Psoas muscle (tissue), 8 donors: ENCODE measurements around the gene PRDX1. TPM values are rescaled to one million over a fixed set of nuclear protein-coding genes. Genes with fewer than 3 reads are reported as not detected.
A peak's percentile ranks its signal among the peaks of the same experiment; 100 is the strongest.
"Not testable (repeated sequence)": the region's sequence is repeated elsewhere in the genome, so short reads cannot be mapped to it uniquely, and the experiment has no call there.

ENCODE experiments used
- ATAC-seq, 4 donors: fragments of 200-7000 bp; cut with Tn5 transposase; one replicate each; pipeline ENCODE4 v1.9.1; 2020; ENCODE audit warnings: moderate library complexity in 3 of 4, mild to moderate bottlenecking in 2 of 4
- DNase-seq, 2 donors: peaks; one replicate each; pipeline ENCODE4 v3.0.0-alpha.2; 2020
- H3K27ac ChIP-seq: fragments of 200-600 bp; one replicate; pipeline ENCODE4 v1.8.0; 2022
- H3K27me3 ChIP-seq, 3 donors: fragments of 200-600 bp in 1 of 3; one replicate each; pipeline versions ENCODE4 v1.6.1 to v1.8.0; 2013 to 2022; ENCODE audit warnings: low read length in 2 of 3, mild to moderate bottlenecking in 2 of 3, moderate library complexity in 1 of 3; ENCODE audit not compliant: insufficient read depth in 3 of 3
- H3K36me3 ChIP-seq, 2 donors: fragments of 200-600 bp in 1 of 2; one replicate each; pipeline versions ENCODE4 v1.6.1 to v1.8.0; 2013 to 2022; ENCODE audit warnings: low read depth in 1 of 2, mild to moderate bottlenecking in 1 of 2, moderate library complexity in 1 of 2; ENCODE audit not compliant: insufficient read depth in 1 of 2
- H3K4me1 ChIP-seq: fragments of 200-600 bp; one replicate; pipeline ENCODE4 v1.8.0; 2022
- H3K4me3 ChIP-seq: fragments of 200-600 bp; one replicate; pipeline ENCODE4 v1.8.0; 2022; ENCODE audit warnings: mild to moderate bottlenecking
- H3K9me3 ChIP-seq: fragments of 200-600 bp; one replicate; pipeline ENCODE4 v1.8.0; 2022
- CTCF ChIP-seq: fragments of 200-600 bp; IDR thresholded peaks from one replicate; pipeline ENCODE4 v1.8.0; 2022; ENCODE audit warnings: antibody characterized with exemption
- WGBS, 3 donors: extraction: QIAGEN DNeasy Blood & Tissue Kit; methylation state at CpG; one replicate each; pipeline versions ENCODE4 v1.1.6 to v1.1.7; 2013; 5-methylcytosine and 5-hydroxymethylcytosine counted together
- intact Hi-C, 2 donors: fragments of 100-400 bp; cut with DNase I; formaldehyde crosslinking; loops; one replicate each; pipeline versions ENCODE4 v1.11.0 to v1.14.2; 2022
- polyA plus RNA-seq, 3 donors: library from polyadenylated mRNA; stranded (reverse); fragments of 200-250 nt; gene quantifications; one replicate each; pipeline ENCODE4 v1.2.3, GENCODE V29; 2013
- total RNA-seq, 4 donors: library from RNA; stranded (reverse); fragmentation: NEBNext Ultra II Directional in 2 of 4; extraction: Animal tissue kit (Norgen Biotek cat#: 25700) in 2 of 4; gene quantifications; one replicate each; pipeline versions ENCODE4 v1.2.1 to v1.2.4, GENCODE V29; 2021 to 2023
- donor health status: healthy with polysubstance abuse.
- donor health status: DM: no; HTN: no; CAD: no; lungs with moderate emphysema.
- donor health status: Bipolar disorder and iron deficiency.
- donor health status: healthy.
- donor health status: DM: yes; HTN: yes; CAD: no.
- donor health status: DM: no; HTN: no; CAD: no.
- donor health status: DM: no; HTN: no; CAD: no.
- donor health status: DM: yes; HTN: yes; CAD: no.

PRDX1 gene
- total and polyA plus RNA-seq, 7 donors, result 354 to 1,179 (median 524) TPM

GRCh38 chr1:45522324-45523104 lies 830 bp upstream of the PRDX1 start:
- Histone ChIP-seq H3K27ac (peak overlapping the region; percentile 95), H3K4me3 (peak overlapping the region; percentile 89), H3K27me3 (no peaks in the 10 kb centered on the region), H3K36me3 (peaks cover 2 to 12% of the 10 kb centered on the region in 2 donors), H3K4me1 (peaks cover 14% of the 10 kb centered on the region), H3K9me3 (no peaks in the 10 kb centered on the region)
- DNase-seq, result no peak
- ATAC-seq, result peak in 1 of 4 donors; percentile 1
- TF ChIP-seq CTCF, result no peak
- intact Hi-C loops, result no loop called here
- WGBS, 3 donors, result 83 to 86% (median 83%) methylated on average over 21 of the region's 21 CpGs

GRCh38 chr1:45519774-45520173 lies 1.9 kb downstream of the PRDX1 start:
- H3K27me3 ChIP-seq, H3K27ac ChIP-seq, H3K9me3 ChIP-seq, ATAC-seq, intact Hi-C loops, DNase-seq: not testable (repeated sequence)
- peaks cover 17% of the 10 kb centered on the region for H3K4me1 ChIP-seq
- peak overlapping the region; percentile 89 for H3K4me3 ChIP-seq
- WGBS, 3 donors, result 78 to 90% (median 85%) methylated on average over 16 of the region's 16 CpGs
- H3K36me3 ChIP-seq, result peaks cover 14 to 40% of the 10 kb centered on the region in 2 donors

- Histone ChIP-seq H3K9me3 (no peaks in the 10 kb centered on the region), H3K36me3 (peaks cover 22 to 48% of the 10 kb centered on the region in 2 donors), H3K27ac (peak overlapping the region; percentile 14), H3K4me1 (peaks cover 17% of the 10 kb centered on the region), H3K27me3 (no peaks in the 10 kb centered on the region), H3K4me3 (peak overlapping the region; percentile 89)
- intact Hi-C loops, result no loop called here
- DNase-seq, result no peak
- WGBS, 3 donors, result 3 to 11% (median 7%) methylated on average over 1 of the region's 1 CpG
- TF ChIP-seq CTCF, result no peak
- no peak for ATAC-seq
Measured at GRCh38 chr1:45518910-45519309, 2.8 kb downstream of the PRDX1 start.

- Histone ChIP-seq H3K4me3 (peak overlapping the region; percentile 89), H3K27ac (peak overlapping the region; percentile 14), H3K4me1 (peaks cover 17% of the 10 kb centered on the region), H3K36me3 (peaks cover 27 to 54% of the 10 kb centered on the region in 2 donors)
- H3K9me3 ChIP-seq, DNase-seq, H3K27me3 ChIP-seq, intact Hi-C loops, ATAC-seq: not testable (repeated sequence)
- 74 to 91% (median 90%) methylated on average over 4 of the region's 4 CpGs for WGBS, 3 donors
Measured at GRCh38 chr1:45518366-45518765, 3.3 kb downstream of the PRDX1 start.

GRCh38 chr1:45516465-45516864 lies 5.2 kb downstream of the PRDX1 start:
- no peak for TF ChIP-seq CTCF
- no peak for DNase-seq
- Histone ChIP-seq H3K27me3 (no peaks in the 10 kb centered on the region), H3K4me1 (peaks cover 17% of the 10 kb centered on the region), H3K36me3 (peaks cover 32 to 73% of the 10 kb centered on the region in 2 donors), H3K27ac (no peak overlapping the region), H3K9me3 (no peaks in the 10 kb centered on the region), H3K4me3 (no peak overlapping the region)
- 83 to 96% (median 89%) methylated on average over 4 of the region's 4 CpGs for WGBS, 3 donors
- intact Hi-C loops, result no loop called here
- ATAC-seq, result no peak
